PC-3 (cell line): ENCODE data around the gene GOLGB1. TPM values are rescaled to one million over a fixed set of nuclear protein-coding genes. Genes with fewer than 3 reads are reported as not detected.

Source experiments
- ATAC-seq: fragments of 200-7000 bp; cut with Tn5 transposase; 2 replicates; pipeline ENCODE4 v1.9.1; 2020; ENCODE audit warnings: mild to moderate bottlenecking, moderate library complexity
- BruUV-seq: library from RNA; stranded (reverse); fragments of 400-500 nt; replicated peaks from 2 replicates; lab custom pipeline; 2021; lab: Mats Ljungman, UMichigan
- CTCF ChIA-PET: fragments of 300-600 bp; sonication (Branson Sonifier 250); formaldehyde crosslinking; loops from one replicate; lab custom pipeline; 2022; ENCODE audit warnings: antibody characterized with exemption; lab: Charles Lee
- POLR2A ChIA-PET: fragments of 300-600 bp; sonication (Branson Sonifier 250); formaldehyde crosslinking; loops from one replicate; lab custom pipeline; 2022; ENCODE audit warnings: antibody characterized with exemption; ENCODE audit not compliant: unreplicated experiment; lab: Charles Lee
- DNase-seq: peaks from one replicate; pipeline ENCODE4 v3.0.0-alpha.2; 2015
- H2AFZ ChIP-seq: fragments of 300-600 bp; sonication (generic); 2 replicates; pipeline ENCODE4 v1.6.0; 2016; ENCODE audit warnings: antibody characterized with exemption, low read length
- H3F3A ChIP-seq: fragments of 300-600 bp; sonication (generic); one replicate; pipeline ENCODE4 v1.6.0; 2017; ENCODE audit warnings: antibody characterized with exemption, low read length, control low read depth, mild to moderate bottlenecking; ENCODE audit not compliant: unreplicated experiment
- H3K27ac ChIP-seq: fragments of 300-600 bp; sonication (generic); 2 replicates; pipeline ENCODE4 v1.5.1; 2016; ENCODE audit warnings: mild to moderate bottlenecking, low read length
- H3K27me3 ChIP-seq: fragments of 300-600 bp; sonication (generic); 2 replicates; pipeline ENCODE4 v1.6.1; 2016; ENCODE audit warnings: low read length, mixed read lengths
- H3K36me3 ChIP-seq: fragments of 300-600 bp; sonication (generic); 2 replicates; pipeline ENCODE4 v1.6.1; 2016; ENCODE audit warnings: low read depth, mixed run types, low read length, mixed read lengths
- H3K4me1 ChIP-seq: fragments of 300-600 bp; sonication (generic); 2 replicates; pipeline ENCODE4 v1.5.1; 2016; ENCODE audit warnings: low read length; ENCODE audit not compliant: insufficient read depth
- H3K4me2 ChIP-seq: fragments of 300-600 bp; sonication (generic); 2 replicates; pipeline ENCODE4 v1.6.0; 2016; ENCODE audit warnings: low read length
- H3K4me3 ChIP-seq: fragments of 300-600 bp; sonication (generic); 2 replicates; pipeline ENCODE4 v1.5.1; 2016; ENCODE audit warnings: mild to moderate bottlenecking, low read length, mixed read lengths
- H3K79me2 ChIP-seq: fragments of 300-600 bp; sonication (generic); 2 replicates; pipeline ENCODE4 v1.6.1; 2017; ENCODE audit warnings: low read length, mixed read lengths
- H3K9ac ChIP-seq: fragments of 300-600 bp; sonication (generic); 2 replicates; pipeline ENCODE4 v1.6.0; 2016; ENCODE audit warnings: mild to moderate bottlenecking, low read length
- H3K9me2 ChIP-seq: fragments of 300-600 bp; sonication (generic); replicated peaks from 2 replicates; pipeline ENCODE4 v1.6.1; 2016; ENCODE audit warnings: mixed run types, low read length, mixed read lengths
- H3K9me3 ChIP-seq: fragments of 300-600 bp; sonication (generic); 2 replicates; pipeline ENCODE4 v1.6.1; 2016; ENCODE audit warnings: low read length, mixed read lengths
- H4K20me1 ChIP-seq: fragments of 300-600 bp; sonication (generic); 2 replicates; pipeline ENCODE4 v1.6.1; 2016; ENCODE audit warnings: low read length, mixed read lengths
- EZH2 ChIP-seq: fragments of 300-600 bp; sonication (generic); IDR thresholded peaks from one replicate; pipeline ENCODE4 v1.6.1; 2017; ENCODE audit warnings: antibody characterized with exemption, mild to moderate bottlenecking, low read length; ENCODE audit not compliant: unreplicated experiment
- EZH2phosphoT487 ChIP-seq: fragments of 300-600 bp; sonication (generic); IDR thresholded peaks from 2 replicates; pipeline ENCODE4 v1.6.1; 2018; ENCODE audit warnings: mild to moderate bottlenecking, antibody characterized with exemption, low read length, borderline replicate concordance
- intact Hi-C: fragments of 100-400 bp; cut with micrococcal nuclease; formaldehyde crosslinking; loops from 2 replicates; pipeline ENCODE4 v1.9.0; 2023
- total RNA-seq: library from RNA; depleted of rRNA; stranded (reverse); fragments of >200 nt; gene quantifications from 2 replicates; pipeline ENCODE4 v1.2.3, GENCODE V29; 2014
- TF ChIP-seq, protein P1 (sequence below): fragments of 300-600 bp; sonication (generic); conservative IDR thresholded peaks from 2 replicates; pipeline ENCODE4 v1.5.1; 2017; ENCODE audit warnings: antibody characterized with exemption, low read depth, mild to moderate bottlenecking, low read length

GOLGB1 gene
- total RNA-seq, 1 experiment from 2014 or later = 31.6 TPM

- H4K20me1 ChIP-seq = 0 out of 2 replicates have a peak, but pooled peaks cover 9% of the 10 kb centered on the region
- BruUV-seq = no TSS peak
- no peak overlapping the region for H3K4me2 ChIP-seq
Measured at GRCh38 chr3:121735047-121735696, 14.4 kb downstream of the GOLGB1 start.

DNA sequence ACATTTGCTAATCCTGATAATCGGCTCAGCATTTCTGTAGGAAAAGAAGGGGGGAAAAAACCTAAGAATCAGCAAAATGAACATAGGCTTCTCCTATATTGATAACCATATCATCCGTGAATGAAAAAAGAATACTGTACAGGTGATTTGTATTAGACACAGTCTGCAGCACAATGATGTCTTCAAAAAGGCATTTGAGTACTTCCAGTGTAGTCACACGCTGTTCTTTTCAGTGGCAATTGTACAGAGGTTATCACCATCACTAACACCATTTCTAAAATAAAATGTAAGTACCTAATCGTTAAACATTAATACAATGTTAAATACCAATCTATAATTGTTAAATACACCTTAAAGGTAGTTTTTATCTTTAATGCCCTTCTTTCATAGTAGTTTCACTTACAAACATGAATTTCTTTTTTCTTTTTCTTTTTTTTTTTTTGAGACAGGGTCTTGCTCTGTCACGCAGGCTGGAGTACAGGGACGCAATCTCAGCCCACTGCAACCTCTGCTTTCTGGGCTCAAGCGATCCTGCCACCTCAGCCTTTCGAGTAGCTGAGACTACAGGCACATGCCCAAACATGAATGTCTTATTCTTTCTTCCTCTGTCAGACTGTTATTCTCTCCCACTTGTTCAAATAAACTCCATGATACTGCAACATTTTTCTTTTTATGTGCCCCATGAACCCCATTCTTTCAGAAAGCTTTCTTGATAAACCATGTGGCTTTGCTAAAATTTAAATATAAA is 18.4 kb downstream of the GOLGB1 start:
- TF ChIP-seq EZH2 (no peak), EZH2phosphoT487 (no peak)
- TF ChIP-seq, protein P1, sequence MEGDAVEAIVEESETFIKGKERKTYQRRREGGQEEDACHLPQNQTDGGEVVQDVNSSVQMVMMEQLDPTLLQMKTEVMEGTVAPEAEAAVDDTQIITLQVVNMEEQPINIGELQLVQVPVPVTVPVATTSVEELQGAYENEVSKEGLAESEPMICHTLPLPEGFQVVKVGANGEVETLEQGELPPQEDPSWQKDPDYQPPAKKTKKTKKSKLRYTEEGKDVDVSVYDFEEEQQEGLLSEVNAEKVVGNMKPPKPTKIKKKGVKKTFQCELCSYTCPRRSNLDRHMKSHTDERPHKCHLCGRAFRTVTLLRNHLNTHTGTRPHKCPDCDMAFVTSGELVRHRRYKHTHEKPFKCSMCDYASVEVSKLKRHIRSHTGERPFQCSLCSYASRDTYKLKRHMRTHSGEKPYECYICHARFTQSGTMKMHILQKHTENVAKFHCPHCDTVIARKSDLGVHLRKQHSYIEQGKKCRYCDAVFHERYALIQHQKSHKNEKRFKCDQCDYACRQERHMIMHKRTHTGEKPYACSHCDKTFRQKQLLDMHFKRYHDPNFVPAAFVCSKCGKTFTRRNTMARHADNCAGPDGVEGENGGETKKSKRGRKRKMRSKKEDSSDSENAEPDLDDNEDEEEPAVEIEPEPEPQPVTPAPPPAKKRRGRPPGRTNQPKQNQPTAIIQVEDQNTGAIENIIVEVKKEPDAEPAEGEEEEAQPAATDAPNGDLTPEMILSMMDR = no peak
- H3K4me2 ChIP-seq = no peak overlapping the region
- H3K27me3 ChIP-seq = no peaks in the 10 kb centered on the region
- H4K20me1 ChIP-seq = 0 out of 2 replicates have a peak, but pooled peaks cover 5% of the 10 kb centered on the region
- H3K4me3 ChIP-seq = no peak overlapping the region
- no TSS peak for BruUV-seq
- POLR2A ChIA-PET = no interaction called here
- CTCF ChIA-PET = no interaction called here
- H3K79me2 ChIP-seq = peaks cover 54% of the 10 kb centered on the region
- intact Hi-C loops = no loop called here
- H3K9ac ChIP-seq = no peak overlapping the region
- ATAC-seq (no peak), DNase-seq (no peak)
- no peaks in the 10 kb centered on the region for H3F3A ChIP-seq
- no peaks in the 10 kb centered on the region for H3K4me1 ChIP-seq
- no peak overlapping the region for H2AFZ ChIP-seq
- H3K9me2 ChIP-seq = no peaks in the 10 kb centered on the region
- no peaks in the 10 kb centered on the region for H3K9me3 ChIP-seq
- peaks cover 17% of the 10 kb centered on the region; the same call in 1 of the 2 replicates for H3K36me3 ChIP-seq
- no peak overlapping the region for H3K27ac ChIP-seq

More at GRCh38 chr3:121735047-121735696, 14.4 kb downstream of the GOLGB1 start:
- no peaks in the 10 kb centered on the region for H3K27me3 ChIP-seq
- H3K4me3 ChIP-seq = no peak overlapping the region
- H3K4me1 ChIP-seq = no peaks in the 10 kb centered on the region
- H2AFZ ChIP-seq = no peak overlapping the region
- no peak overlapping the region for H3K9ac ChIP-seq
- H3K36me3 ChIP-seq = peaks cover 6% of the 10 kb centered on the region; the same call in 1 of the 2 replicates
- CTCF ChIA-PET = no interaction called here
- no peak overlapping the region for H3K27ac ChIP-seq
- POLR2A ChIA-PET = no interaction called here
- H3K79me2 ChIP-seq = peaks cover 91% of the 10 kb centered on the region
- intact Hi-C loops = no loop called here
- DNase-seq = no peak
- TF ChIP-seq EZH2phosphoT487 (no peak), EZH2 (no peak)
- TF ChIP-seq, protein P1 = no peak
- no peaks in the 10 kb centered on the region for H3F3A ChIP-seq
- no peaks in the 10 kb centered on the region for H3K9me2 ChIP-seq
- no peaks in the 10 kb centered on the region for H3K9me3 ChIP-seq
- ATAC-seq = no peak

- H3K4me2 ChIP-seq = no peak overlapping the region
- POLR2A ChIA-PET = interaction anchor here (0.6 kb wide), 1 partner anchor 17 kb away, joined by 8 read pairs; no protein-coding TSS in a partner anchor
- TF ChIP-seq EZH2phosphoT487 (no peak), EZH2 (no peak)
- TF ChIP-seq, protein P1 = no peak
- no peaks in the 10 kb centered on the region for H4K20me1 ChIP-seq
- no peaks in the 10 kb centered on the region for H3K9me2 ChIP-seq
- intact Hi-C loops = no loop called here
- H2AFZ ChIP-seq = no peak overlapping the region
- no TSS peak for BruUV-seq
- CTCF ChIA-PET = no interaction called here
- H3K36me3 ChIP-seq = peaks cover 72% of the 10 kb centered on the region
- H3K79me2 ChIP-seq = no peaks in the 10 kb centered on the region
- DNase-seq (no peak), ATAC-seq (no peak)
- H3F3A ChIP-seq = no peaks in the 10 kb centered on the region
- H3K4me3 ChIP-seq = no peak overlapping the region
- no peaks in the 10 kb centered on the region for H3K9me3 ChIP-seq
- H3K4me1 ChIP-seq = no peaks in the 10 kb centered on the region
- H3K27ac ChIP-seq = no peak overlapping the region
- no peaks in the 10 kb centered on the region for H3K27me3 ChIP-seq
- H3K9ac ChIP-seq = no peak overlapping the region
Measured at GRCh38 chr3:121724130-121724529, 25.4 kb downstream of the GOLGB1 start.
